Caki2 (cell line): ENCODE measurements around the gene PTPRCAP. TPM values are rescaled to one million over a fixed set of nuclear protein-coding genes. Genes with fewer than 3 reads are reported as not detected.
"Not testable (repeated sequence)": the region's sequence is repeated elsewhere in the genome, so short reads cannot be mapped to it uniquely, and the experiment has no call there.

Experiments used
- DNase-seq: peaks from one replicate; pipeline ENCODE4 v3.0.0-alpha.2; 2015; ENCODE audit warnings: low read depth
- in situ Hi-C: cut with HindIII; loops from 2 replicates; pipeline ENCODE4 v1.10.0; 2016; ENCODE audit warnings: low sequenced_read_pairs, low pct_unique_long_range_greater_than_20kb, mixed read lengths
- total RNA-seq: library from RNA; depleted of rRNA; stranded (reverse); fragments of >200 nt; shearing (Covaris generic); gene quantifications from 2 replicates; pipeline ENCODE4 v1.2.3, GENCODE V29; 2014; ENCODE audit warnings: low replicate concordance

PTPRCAP gene
- total RNA-seq, 1 experiment from 2014 or later, result not detected

GRCh38 chr11:67433536-67434394 is 3.7 kb downstream of the PTPRCAP start:
- in situ Hi-C loops, result no loop called here
- no peak for DNase-seq

DNA sequence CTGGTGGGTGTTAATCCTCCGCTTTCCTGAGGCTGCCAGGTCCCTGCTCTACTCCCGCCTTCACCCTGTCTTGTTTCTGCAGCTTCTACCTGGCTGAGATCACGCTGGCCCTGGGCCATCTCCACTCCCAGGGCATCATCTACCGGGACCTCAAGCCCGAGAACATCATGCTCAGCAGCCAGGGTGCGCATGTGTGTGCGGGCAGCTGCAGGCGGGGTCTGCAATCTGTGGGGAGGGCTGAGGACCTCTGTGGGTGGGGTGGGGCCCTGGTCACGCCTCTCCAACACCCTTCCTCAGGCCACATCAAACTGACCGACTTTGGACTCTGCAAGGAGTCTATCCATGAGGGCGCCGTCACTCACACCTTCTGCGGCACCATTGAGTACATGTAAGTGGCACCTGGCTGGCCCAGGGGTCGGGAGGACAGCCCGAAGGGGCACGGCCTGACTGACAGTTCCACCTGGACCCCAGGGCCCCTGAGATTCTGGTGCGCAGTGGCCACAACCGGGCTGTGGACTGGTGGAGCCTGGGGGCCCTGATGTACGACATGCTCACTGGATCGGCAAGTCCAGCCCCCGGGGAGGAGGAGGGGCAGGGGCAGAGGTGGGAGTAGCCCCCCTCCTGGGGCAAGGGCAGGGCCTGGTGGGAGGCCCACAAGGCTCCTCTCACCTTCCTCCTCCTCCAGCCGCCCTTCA is 4.7 kb downstream of the PTPRCAP start:
- in situ Hi-C loops, result no loop called here
- no peak for DNase-seq

DNA sequence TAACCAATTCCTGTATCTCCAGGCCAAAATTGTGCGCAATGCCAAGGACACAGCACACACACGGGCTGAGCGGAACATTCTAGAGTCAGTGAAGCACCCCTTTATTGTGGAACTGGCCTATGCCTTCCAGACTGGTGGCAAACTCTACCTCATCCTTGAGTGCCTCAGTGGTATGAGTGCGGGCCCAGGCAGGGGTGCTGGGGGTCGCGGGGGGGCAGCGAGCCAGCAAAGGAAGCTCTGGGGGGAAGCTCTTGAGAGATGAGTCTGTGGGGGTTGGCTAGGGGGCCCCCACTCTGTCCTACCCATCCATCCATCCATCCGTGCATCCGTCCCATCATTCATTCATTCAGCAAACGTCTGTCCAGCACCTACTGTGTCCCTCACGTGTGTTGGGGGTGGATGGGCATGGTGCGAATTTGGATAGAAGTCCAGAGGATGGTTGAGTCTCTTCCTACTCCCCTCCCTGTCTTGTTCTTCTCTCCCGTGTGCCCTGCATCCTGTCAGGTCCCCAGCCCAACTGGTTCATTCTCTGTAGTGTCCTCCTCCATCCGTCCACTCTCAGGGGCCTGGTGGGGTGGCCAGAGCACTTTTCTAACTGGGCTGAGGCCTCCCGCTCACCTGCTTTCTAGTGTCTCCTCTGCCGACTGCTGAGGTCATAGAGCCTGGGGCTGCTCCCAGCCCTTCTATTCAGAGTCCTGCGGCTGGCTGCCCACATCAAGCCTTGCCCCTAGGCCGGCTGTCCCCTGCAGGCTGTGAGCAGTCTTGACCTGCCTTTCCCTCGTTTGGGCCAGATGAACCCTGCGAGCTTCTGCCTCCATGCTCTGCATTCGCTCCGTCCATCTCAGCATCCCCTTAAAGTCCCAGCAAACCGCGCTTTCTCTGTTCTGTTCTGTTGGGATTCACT is 5.9 kb downstream of the PTPRCAP start:
- no peak for DNase-seq
- in situ Hi-C loops, result no loop called here

DNA sequence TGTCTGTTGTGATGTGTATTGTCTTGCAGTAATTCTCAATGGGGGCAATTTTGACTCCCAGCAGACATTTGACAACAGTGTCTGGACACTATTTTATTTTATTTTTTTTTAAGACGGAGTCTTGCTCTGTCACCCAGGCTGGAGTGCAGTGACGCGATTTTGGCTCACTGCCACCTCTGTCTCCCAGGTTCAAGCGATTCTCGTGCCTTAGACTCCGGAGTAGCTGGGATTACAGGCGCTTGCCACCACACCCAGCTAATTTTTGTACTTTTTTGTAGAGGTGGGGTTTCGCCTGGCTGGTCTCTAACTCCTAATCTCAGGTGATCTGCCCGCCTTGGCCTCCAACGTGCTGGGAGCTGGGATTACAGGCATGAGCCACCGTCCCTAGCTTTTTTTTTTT is 7.8 kb downstream of the PTPRCAP start:
- in situ Hi-C loops, result no loop called here

GRCh38 chr11:67429038-67429668 is 8.3 kb downstream of the PTPRCAP start:
- in situ Hi-C loops, result no loop called here
- no peak for DNase-seq

More for the DNA sequence above, 7.8 kb downstream of the PTPRCAP start:
- DNase-seq, result no peak

GRCh38 chr11:67428052-67429001 is 9.2 kb downstream of the PTPRCAP start, which contains the start of gene RPS6KB2:
Gene RPS6KB2 (plus strand): TSS chr11:67428494. CDS start chr11:67428546, 52 bp downstream.
- in situ Hi-C loops, result no loop called here
- peak; percentile 92 for DNase-seq

DNA sequence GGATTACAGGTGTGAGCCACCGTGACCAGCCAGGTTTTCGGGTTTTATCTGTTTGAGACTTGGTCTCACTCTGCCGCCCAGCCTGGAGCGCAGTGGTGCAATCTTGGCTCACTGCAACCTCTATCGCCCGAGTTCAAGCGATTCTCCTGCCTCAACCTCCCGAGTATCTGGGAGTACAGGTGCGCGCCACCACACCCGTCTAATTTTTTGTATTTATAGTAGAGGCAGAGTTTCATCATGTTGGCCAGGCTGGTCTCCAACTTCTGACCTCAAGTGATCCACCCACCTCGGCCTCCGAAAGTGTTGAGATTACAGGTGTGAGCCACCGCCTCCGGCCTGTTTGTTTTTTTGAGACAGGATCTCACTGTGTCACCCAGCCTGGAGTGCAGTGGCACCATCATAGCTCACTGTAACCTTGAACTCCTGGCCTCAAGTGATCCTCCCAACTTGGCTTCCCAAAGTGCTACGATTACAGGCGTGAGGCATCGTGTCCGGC is 10.1 kb downstream of the PTPRCAP start:
- DNase-seq, in situ Hi-C loops: not testable (repeated sequence)

GRCh38 chr11:67423891-67424613 is 13.4 kb downstream of the PTPRCAP start:
- in situ Hi-C loops, result no loop called here
- no peak for DNase-seq

GRCh38 chr11:67423466-67423865 is 14.0 kb downstream of the PTPRCAP start:
- in situ Hi-C loops, result no loop called here
- DNase-seq, result no peak

DNA sequence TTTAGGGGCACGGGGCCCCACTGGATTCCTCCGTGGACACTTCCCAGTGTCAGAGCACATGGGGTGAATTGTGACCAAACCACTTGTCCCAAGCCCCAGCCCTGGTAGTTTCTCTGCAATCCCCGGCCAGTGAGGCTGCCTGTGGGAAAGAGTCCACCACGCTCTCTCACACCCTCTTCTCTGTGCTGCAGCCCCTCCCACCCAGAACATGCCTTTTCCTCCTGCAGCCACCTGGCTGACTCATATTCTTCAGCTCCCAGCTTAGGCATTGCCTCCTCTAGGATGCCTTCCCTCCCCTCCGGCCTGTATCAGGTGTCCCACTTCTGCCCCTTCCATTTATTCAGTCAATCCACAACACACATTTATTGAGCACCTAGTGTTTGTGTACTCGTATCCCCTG is 14.6 kb downstream of the PTPRCAP start:
- peak; percentile 22 for DNase-seq
- in situ Hi-C loops, result no loop called here

- no peak for DNase-seq
Observed at GRCh38 chr11:67421430-67422031, 16.0 kb downstream of the PTPRCAP start.

GRCh38 chr11:67420646-67421429 is 16.6 kb downstream of the PTPRCAP start:
- peak; percentile 79 for DNase-seq
- in situ Hi-C loops, result no loop called here

More at GRCh38 chr11:67421430-67422031, 16.0 kb downstream of the PTPRCAP start:
- in situ Hi-C loops, result no loop called here

DNA sequence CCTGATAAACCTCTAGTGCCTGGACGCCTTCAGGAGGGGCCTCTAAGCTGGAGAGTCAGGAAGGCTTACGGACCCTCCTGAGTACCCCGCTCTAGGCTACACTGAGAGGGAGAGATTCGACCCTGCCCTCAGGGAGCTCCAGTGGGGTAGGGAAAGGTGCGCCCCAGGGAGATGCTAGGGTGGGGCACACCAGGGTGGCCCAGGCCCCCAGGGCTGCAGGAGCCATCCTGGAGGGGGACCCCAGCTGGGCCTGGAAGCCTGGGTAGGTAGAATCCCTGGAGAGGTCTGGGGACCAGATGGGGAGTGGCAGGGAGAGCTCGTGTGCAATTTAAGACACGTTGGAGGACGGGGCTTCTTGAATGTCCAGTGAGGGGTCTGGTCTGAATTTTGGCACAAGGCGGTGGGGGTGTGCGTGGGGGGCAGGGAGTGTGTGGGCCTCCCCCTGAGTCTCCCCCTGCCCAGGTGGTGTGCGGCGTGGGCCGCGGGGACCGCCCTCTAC is 17.3 kb downstream of the PTPRCAP start:
- in situ Hi-C loops, result no loop called here
- no peak for DNase-seq

GRCh38 chr11:67419325-67420049 is 18.0 kb downstream of the PTPRCAP start:
- no peak for DNase-seq
- in situ Hi-C loops, result no loop called here
